NCI-H446 (cell line): ENCODE results near the gene MYL10.
"Not testable (repeated sequence)": the region's sequence is repeated elsewhere in the genome, so short reads cannot be mapped to it uniquely, and the experiment has no call there.

ENCODE experiments used
- DNase-seq, 2 experiments: peaks; one replicate each; lab custom pipeline; 2025; lab: John Stamatoyannopoulos, UW

The MYL10 gene

DNA sequence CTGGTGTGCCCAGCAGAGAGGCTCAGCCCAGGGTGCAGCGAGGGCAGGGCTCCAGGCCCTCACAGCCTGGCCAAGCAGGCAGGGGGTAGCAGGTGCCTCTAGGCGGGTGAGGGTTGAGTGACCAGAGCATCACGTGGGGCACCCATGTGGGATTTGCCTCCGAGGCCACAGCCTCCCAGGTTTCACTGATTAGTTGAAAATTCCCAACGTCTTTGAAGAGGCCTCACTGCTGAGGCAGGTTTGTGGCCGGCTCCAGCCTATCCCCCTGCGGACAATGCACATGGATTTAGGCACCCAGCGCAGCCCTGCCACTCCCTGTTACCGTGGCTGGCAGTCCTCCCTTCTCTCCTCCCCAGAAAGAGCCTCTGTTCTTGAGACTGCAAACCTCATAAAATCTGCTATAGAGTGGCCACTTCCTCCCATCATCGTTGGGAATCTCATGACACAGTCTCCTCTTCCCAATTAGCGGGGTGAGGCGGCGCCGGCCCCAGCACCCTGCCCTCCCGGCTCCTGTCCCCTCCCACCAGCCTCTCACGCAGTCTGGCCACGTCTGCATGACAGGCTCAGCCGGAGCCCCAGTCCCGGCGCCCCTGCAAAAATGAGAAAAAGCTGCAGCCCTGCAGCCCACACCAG is 10.8 kb downstream of the MYL10 start:
- no peak for DNase-seq

DNA sequence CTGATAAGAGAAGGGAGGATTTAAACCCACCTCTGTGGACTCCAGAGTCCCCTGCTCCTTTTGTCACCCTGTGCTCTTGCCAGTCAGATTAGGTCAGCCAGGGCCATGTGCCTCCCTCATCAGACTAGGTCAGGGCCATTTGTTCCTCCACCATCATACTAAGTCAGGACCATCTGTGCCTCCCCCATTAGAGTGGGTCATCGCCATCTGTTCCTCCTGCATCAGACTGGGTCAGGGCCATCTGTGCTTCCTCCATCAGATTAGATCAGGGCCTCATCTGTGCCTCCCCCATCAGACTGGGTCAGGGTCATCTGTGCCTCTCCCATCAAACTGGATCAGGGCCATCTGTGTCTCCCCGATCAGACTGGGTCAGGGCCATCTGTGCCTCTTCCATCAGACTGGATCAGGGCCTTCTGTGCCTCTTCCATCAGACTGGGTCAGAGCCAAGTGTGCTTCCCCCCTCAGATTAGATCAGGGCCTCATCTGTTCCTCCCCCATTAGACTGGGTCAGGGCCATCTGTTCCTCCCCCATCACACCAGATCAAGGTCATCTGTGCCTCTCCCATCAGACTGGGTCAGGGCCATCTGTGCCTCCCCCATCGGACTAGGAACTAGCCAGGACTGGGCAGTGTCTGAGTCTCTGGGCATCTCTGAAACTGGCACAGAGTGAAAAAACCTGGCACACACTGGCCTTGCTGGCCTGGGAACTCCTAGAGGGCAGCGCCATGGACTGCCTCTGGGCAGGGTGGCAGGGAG is 11.5 kb downstream of the MYL10 start:
- DNase-seq = no peak

DNA sequence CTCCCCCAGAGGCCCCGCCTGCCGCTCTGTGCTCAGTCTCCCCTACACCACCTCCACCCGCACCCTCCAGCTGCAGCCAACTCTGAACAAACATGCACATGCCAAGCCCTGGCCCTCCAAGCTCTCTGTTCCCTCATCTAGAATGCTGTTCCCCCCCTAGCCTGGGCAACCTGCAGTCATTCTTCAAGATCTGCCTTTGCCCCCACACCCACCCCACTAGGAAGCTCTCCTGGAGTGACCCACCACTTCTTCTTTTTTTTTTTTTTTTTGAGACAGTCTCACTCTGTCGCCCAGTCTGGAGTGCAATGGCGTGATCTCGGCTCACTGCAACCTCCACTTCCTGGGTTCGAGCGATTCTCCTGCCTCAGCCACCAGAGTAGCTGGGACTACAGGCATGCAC is 13.7 kb downstream of the MYL10 start:
- DNase-seq = no peak

GRCh38 chr7:101614939-101615302 is 14.2 kb downstream of the MYL10 start:
- DNase-seq = no peak

- no peak for DNase-seq
Measured at GRCh38 chr7:101614098-101614938, 14.8 kb downstream of the MYL10 start.

GRCh38 chr7:101612885-101613515 is 16.1 kb downstream of the MYL10 start:
- DNase-seq = no peak

- no peak for DNase-seq
Measured at GRCh38 chr7:101608772-101609713, 20.1 kb downstream of the MYL10 start.

GRCh38 chr7:101606498-101606923 is 22.6 kb downstream of the MYL10 start:
- DNase-seq = no peak

DNA sequence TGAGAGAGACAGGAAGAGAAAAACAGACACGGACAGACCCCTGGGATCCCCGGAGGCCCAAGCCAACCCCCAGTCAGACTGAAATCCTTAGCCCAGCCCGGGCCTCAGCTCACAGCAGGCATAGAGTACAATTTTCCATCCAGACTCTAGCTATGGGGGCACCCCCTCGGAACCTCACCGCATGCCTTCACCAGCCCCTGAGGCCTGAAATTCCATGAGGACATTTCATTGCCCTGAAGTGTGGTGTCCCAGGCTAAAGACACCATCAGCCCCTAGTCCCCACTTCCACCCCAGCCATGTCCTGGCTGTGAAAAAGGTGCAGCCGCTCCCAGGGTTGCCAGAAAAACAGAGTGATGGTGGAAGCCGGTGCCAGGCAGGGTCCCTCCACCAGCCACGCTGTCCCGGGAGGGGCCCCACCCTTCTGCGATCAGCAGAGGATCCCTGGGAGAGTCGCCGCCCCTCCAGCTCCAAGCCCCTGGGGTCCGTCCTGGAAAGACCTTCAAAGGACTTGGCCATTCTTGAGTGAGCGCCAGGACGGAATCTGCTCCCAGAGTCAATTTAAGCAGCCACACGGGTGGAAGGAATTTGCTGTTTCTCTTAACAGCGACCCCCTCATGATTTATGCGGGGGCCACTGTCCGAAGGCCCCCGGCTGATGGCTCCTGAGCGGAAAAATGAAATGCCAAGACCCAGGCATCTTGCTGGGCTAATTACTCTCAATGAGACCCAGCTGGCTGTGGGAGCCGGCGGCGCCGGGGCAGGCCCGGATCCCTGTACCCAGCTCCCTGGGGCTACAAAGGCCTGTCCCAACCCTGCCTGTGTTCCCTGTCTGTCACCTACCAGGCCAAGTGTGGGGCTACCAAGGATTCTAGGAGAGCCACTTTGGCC is 23.2 kb downstream of the MYL10 start:
- no peak for DNase-seq

- DNase-seq = not testable (repeated sequence)
Measured at GRCh38 chr7:101604934-101605332, 24.2 kb downstream of the MYL10 start.

DNA sequence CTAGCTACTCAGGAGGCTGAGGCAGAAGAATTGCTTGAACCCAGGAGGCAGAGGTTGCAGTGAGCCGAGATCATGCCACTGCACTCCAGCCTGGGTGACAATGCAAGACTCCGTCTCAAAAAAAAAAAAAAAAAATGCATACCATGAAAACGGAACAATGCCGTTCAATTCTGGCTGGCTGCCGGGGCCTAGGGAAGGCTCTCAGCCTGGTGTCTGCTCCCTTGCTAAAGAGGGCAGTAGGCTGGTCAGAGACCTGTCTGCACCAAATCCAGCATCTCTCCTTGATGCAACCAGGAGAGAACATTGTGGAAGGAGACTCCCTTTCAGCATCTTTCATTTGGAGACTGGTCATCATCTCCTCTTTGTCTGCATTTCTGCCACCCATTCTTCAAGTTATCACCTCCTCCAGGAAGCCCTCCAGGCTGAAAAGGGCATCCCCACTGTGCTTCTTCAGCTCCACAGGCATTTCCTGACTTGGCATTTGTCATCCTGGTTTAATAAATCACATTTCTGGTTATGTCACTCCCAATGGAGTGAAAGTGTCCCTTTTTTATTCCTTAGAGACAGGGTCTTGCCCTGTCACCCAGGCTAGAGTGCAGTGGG is 24.7 kb downstream of the MYL10 start:
- DNase-seq = no peak

GRCh38 chr7:101602484-101603241 is 26.4 kb downstream of the MYL10 start:
- DNase-seq = peak in 1 of 2 experiments; percentile 59

DNA sequence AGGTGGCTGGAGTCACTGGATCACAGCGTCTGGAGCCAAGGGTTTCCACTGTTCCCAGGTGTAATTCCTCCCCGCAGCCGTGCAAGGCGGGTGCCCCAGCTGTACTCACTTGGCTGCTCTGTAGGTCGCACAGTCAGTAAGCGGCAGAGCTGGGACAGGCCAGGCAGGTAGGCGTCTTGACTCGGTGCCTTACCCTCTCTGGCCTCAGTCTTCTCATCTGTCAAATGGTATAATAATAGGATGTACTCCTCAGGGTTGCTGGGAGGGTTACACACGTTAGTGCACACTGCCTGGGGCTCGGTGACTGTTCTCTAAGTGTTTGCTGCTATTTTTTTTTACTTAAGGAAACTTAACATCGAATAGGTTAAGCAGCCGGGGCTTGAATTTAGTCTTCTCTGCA is 27.0 kb downstream of the MYL10 start:
- no peak for DNase-seq

GRCh38 chr7:101599787-101600186 is 29.3 kb downstream of the MYL10 start:
- DNase-seq = no peak

DNA sequence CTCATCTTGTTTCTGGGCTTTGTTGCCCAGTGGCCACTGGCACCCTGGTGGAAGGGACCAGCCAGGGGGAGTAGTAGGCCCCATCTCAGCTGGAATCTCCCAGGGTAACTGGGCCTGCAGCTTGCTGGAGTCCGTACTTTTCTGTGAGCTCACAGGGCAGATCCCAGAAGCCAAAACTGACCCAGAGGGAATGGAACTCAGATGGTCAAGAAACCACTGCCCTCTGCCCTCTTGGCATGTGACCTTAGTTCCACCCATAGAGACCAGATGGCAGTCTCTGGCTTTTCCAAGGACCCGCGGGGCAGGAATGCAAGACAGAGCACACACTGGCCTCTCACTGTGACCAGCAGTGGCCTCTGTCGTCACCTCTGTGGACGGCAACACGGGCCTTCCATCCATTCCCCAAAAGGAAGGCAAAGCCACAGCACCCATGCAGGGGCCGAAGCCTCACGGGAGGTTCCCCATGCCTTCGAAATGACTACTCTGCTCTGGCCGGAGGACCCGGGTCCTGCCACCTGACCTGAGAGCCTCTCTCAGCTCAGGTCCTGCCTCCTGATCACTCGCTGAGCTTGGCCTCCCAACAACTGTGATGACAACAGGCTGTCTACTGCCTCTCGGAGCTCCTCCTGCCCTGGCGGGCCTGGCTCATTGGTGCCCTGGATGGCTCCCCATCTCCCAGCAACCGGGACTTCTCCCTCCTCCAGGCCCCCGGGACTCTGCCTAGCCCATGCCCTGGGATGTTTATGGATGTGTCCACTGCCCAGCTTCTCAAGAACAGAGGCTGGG is 29.9 kb downstream of the MYL10 start:
- DNase-seq = no peak

- DNase-seq = no peak
Measured at GRCh38 chr7:101598422-101598985, 30.6 kb downstream of the MYL10 start.

DNA sequence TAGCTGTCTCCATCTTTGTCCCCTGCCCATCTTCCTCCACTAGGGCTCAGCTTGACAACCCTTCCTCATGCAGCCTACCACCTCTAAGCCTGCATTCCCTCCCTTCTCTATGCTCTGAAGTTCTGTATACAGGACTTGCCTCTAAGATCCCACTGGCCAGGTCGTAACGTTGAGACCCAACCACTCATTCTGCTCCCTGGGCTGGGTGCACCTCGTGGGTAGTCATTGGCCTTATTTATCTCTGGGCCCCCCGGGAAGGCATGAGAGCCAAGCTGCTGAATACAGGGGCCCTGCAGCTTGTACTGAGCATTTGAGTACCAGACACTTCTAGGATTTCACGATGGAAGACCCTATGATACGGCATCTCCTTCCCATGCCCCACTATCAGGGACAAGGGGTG is 31.2 kb downstream of the MYL10 start:
- DNase-seq = no peak

DNA sequence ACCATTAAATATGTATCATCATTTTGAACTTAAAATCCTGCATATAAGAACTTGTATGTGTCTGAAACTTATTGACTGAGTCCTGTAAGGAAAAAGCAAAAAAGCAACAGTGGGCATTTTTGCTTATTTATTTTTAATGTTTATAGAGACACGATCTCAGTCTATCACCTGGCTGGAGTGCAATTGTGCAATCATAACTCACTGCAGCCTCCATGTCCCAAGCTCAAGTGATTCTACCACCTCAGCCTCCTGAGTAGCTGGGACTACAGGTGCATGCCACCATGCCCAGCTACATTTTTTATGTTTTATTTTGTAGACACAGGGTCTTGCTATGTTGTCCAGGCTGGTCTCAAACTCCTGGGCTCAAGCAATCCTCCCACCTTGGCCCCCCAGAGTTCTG is 32.2 kb downstream of the MYL10 start:
- DNase-seq = no peak
